Colonic mucosa (tissue), 4 donors: ENCODE results near the gene CEP89. TPM values are rescaled to one million over a fixed set of nuclear protein-coding genes. Genes with fewer than 3 reads are reported as not detected.
"Not testable (repeated sequence)": the region's sequence is repeated elsewhere in the genome, so short reads cannot be mapped to it uniquely, and the experiment has no call there.

Experiments used
- DNase-seq: peaks from one replicate; pipeline ENCODE4 v3.0.0-alpha.2; 2020
- H3K27ac ChIP-seq: fragments of 200-600 bp; one replicate; pipeline ENCODE4 v1.8.0; 2021
- H3K27me3 ChIP-seq: fragments of 200-600 bp; one replicate; pipeline ENCODE4 v1.8.0; 2021
- H3K36me3 ChIP-seq: fragments of 200-600 bp; one replicate; pipeline ENCODE4 v1.8.0; 2021
- H3K4me1 ChIP-seq: fragments of 200-600 bp; one replicate; pipeline ENCODE4 v1.8.0; 2021; ENCODE audit warnings: mild to moderate bottlenecking
- H3K4me3 ChIP-seq: fragments of 200-600 bp; one replicate; pipeline ENCODE4 v1.8.0; 2021
- H3K9ac ChIP-seq, 2 donors: one replicate each; pipeline ENCODE4 v1.7.0; 2013; ENCODE audit warnings: control low read depth in 2 of 2, low read depth in 2 of 2, low read length in 2 of 2
- H3K9me3 ChIP-seq: fragments of 200-600 bp; one replicate; pipeline ENCODE4 v1.8.0; 2021
- intact Hi-C: fragments of 100-400 bp; cut with DNase I; formaldehyde crosslinking; loops from one replicate; pipeline ENCODE4 v1.14.1; 2022
- total RNA-seq, 2 donors: library from RNA; stranded (reverse); fragmentation: NEBNext Ultra II Directional in 1 of 2; extraction: Animal tissue kit (Norgen Biotek cat#: 25700) in 1 of 2; gene quantifications; one replicate each; pipeline ENCODE4 v1.2.1, GENCODE V29; 2021
- TF ChIP-seq, protein P1 (sequence below): fragments of 200-600 bp; IDR thresholded peaks from one replicate; pipeline ENCODE4 v1.8.0; 2022; ENCODE audit warnings: antibody characterized with exemption, mild to moderate bottlenecking
- donor health status: healthy.
- donor health status: DM: no; HTN: no; CAD: no.
- donor health status: DM: no; HTN: no; CAD: no.

Gene CEP89
- total RNA-seq, 2 donors from 2014 or later, result 15.3 to 16.6 TPM

DNA sequence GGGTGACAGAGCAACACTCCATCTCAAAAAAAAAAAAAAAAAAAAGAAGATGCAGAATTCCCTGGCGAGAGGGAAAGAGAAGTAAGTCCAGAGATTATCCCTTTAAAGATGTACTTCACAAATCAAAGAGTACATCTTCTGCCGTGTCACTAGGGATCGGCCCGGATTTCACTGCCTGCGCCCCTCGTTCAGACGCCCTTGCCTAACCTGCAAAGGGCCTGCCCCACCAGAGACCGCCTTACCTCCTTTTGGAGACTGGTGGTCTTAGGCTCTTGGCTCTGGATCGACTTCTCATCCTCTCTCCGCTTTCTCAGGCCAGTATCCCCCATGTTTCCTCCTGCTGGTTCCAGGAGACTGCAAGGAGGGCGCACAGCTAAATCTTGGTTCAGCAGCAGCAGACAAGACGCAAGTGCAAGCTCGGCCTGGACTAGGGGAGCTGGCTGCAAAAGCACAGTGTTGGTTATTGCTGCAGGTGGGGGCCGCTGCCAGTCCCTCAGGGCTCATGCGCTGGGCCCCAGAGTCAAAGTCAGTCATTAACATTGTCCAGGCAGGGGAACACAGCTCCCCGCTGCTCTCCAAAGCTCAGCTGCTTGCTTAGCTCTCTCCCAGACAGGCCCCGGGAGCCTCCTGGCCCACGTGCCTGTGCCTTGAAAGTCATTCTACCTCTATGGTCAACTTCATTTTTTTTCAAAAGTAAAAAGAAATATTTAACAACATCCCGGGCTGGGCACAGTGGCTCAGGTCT, 103.4 kb downstream of the CEP89 start:
- Histone ChIP-seq H3K27me3 (no peaks in the 10 kb centered on the region), H3K36me3 (no peaks in the 10 kb centered on the region), H3K4me1 (no peaks in the 10 kb centered on the region), H3K4me3 (no peak overlapping the region), H3K9ac (no peak overlapping the region), H3K27ac (no peak overlapping the region), H3K9me3 (no peaks in the 10 kb centered on the region)
- intact Hi-C loops, result no loop called here
- TF ChIP-seq, protein P1, sequence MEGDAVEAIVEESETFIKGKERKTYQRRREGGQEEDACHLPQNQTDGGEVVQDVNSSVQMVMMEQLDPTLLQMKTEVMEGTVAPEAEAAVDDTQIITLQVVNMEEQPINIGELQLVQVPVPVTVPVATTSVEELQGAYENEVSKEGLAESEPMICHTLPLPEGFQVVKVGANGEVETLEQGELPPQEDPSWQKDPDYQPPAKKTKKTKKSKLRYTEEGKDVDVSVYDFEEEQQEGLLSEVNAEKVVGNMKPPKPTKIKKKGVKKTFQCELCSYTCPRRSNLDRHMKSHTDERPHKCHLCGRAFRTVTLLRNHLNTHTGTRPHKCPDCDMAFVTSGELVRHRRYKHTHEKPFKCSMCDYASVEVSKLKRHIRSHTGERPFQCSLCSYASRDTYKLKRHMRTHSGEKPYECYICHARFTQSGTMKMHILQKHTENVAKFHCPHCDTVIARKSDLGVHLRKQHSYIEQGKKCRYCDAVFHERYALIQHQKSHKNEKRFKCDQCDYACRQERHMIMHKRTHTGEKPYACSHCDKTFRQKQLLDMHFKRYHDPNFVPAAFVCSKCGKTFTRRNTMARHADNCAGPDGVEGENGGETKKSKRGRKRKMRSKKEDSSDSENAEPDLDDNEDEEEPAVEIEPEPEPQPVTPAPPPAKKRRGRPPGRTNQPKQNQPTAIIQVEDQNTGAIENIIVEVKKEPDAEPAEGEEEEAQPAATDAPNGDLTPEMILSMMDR, result no peak
- DNase-seq, result no peak

DNA sequence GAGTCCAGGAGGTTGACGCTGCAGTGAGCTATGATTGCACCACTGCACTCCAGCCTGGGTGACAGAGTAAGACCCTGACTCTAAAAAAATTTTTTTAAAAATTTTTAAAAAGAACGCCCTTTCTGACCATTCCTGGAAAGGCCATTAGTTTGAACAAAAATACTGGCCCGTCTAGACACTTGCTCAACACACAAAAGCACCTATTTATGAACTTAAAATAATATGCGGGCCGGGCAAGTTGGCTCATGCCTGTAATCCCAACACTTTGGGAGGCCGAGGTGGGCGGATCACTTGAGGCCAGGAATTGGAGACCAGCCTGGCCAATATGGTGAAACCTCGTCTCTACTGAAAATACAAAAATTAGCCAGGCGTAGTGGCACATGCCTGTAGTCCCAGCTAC, 104.3 kb downstream of the CEP89 start:
- H3K36me3 ChIP-seq, H3K27me3 ChIP-seq, H3K4me3 ChIP-seq, H3K4me1 ChIP-seq, H3K9me3 ChIP-seq, DNase-seq, intact Hi-C loops, H3K27ac ChIP-seq, H3K9ac ChIP-seq: not testable (repeated sequence)

DNA sequence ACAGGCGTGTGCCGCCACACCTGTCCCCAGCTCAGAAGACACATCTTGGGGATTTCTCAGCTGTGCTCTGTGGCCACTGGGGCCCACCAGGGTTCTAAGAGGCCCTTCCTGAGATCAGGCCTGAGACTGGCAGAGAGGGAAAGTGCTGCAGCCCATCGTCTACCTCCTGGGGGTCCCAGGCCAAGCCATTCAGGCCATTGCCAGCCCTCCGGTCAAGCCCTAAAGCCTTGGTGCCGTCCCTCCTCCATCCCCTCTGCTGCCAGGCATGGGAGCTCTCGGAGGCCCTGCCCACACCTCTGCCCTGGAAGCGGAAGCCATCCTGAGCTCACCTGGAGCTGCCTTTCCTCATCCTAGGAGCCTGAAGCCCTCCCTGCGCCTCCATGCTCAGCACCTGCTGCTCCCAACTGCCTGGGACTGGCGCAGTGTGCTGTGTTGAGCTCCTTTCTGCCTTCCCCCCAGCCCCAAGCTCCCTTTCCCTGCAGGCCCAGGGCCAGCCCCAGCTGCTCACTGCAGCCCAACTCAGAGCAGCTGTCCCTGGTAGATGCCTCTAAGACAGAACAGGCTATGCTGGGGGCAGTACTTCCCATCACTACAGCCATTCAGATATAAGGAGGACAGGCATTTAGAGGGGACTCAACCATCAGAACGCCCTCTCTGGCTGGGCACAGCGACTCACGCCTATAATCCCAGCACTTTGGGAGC, 105.0 kb downstream of the CEP89 start:
- H3K9ac ChIP-seq, result no peak overlapping the region
- H3K27me3 ChIP-seq, result no peaks in the 10 kb centered on the region
- no peak overlapping the region for H3K4me3 ChIP-seq
- H3K27ac ChIP-seq, result no peak overlapping the region
- TF ChIP-seq, protein P1, result no peak
- no peaks in the 10 kb centered on the region for H3K36me3 ChIP-seq
- no peak for DNase-seq
- H3K4me1 ChIP-seq, result no peaks in the 10 kb centered on the region
- H3K9me3 ChIP-seq, result no peaks in the 10 kb centered on the region
- intact Hi-C loops, result no loop called here

DNA sequence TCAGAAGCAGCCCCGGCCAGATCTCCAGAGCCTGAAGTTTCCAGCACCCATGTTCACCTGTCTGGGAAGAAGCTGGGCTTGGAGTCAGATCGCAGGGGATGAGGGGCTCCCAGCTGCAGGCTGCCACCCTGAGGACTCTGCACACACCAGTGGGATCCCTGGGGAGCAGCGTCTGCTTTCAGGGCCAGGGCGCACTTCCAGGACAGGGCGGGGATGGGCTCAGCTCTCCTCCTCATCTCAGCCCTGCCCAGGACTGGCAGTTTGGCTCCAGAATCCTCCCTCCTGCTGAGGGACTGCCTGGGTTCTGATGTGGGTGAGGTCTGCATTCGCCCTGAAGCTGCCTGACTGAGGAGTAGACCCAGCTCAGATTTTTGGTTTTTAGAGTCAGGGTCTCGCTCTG, 105.7 kb downstream of the CEP89 start:
- Histone ChIP-seq H3K4me1 (no peaks in the 10 kb centered on the region), H3K27me3 (no peaks in the 10 kb centered on the region), H3K36me3 (no peaks in the 10 kb centered on the region), H3K27ac (no peak overlapping the region), H3K9me3 (no peaks in the 10 kb centered on the region), H3K9ac (no peak overlapping the region), H3K4me3 (no peak overlapping the region)
- TF ChIP-seq, protein P1, result no peak
- intact Hi-C loops, result no loop called here
- DNase-seq, result no peak

DNA sequence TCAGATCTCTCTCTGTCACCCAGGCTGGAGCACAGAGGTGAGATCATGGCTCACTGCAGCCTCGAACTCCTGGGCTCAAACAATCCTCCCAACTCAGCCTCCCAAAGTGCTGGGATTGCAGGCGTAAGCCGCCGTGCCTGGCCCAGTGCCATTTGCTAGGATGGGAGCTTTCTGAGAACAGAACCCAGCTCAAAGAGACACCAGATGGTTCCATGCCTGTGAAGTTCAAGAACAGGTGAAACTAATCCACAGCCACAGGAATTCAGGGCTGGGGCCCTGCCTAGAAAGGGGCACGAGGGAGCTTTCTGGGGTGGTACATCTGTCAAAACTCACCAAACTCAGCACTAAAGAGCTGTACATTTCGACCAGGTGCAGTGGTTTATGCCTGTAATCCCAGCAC, 106.4 kb downstream of the CEP89 start:
- H3K9me3 ChIP-seq, result no peaks in the 10 kb centered on the region

More for the DNA sequence above, 106.4 kb downstream of the CEP89 start:
- no peak overlapping the region for H3K4me3 ChIP-seq
- intact Hi-C loops, result no loop called here
- TF ChIP-seq, protein P1, result no peak
- H3K9ac ChIP-seq, result no peak overlapping the region
- no peaks in the 10 kb centered on the region for H3K4me1 ChIP-seq
- no peaks in the 10 kb centered on the region for H3K27me3 ChIP-seq
- DNase-seq, result no peak
- no peaks in the 10 kb centered on the region for H3K36me3 ChIP-seq
- no peak overlapping the region for H3K27ac ChIP-seq
